IPS DF 4.7 (cell line): Measurements from ENCODE around the gene OCA2.
"Not testable (repeated sequence)": the region's sequence is repeated elsewhere in the genome, so short reads cannot be mapped to it uniquely, and the experiment has no call there.

Experiments used
- DNase-seq: peaks from one replicate; pipeline ENCODE4 v3.0.0-alpha.2; 2013; ENCODE audit warnings: low spot score; ENCODE audit errors: extremely low read depth

Gene OCA2

GRCh38 chr15:27850050-27850449 is 249.1 kb downstream of the OCA2 start:
- no peak for DNase-seq

GRCh38 chr15:27848936-27849335 is 250.2 kb downstream of the OCA2 start:
- not testable (repeated sequence) for DNase-seq

- DNase-seq: no peak
Measured at GRCh38 chr15:27847775-27848710, 251.1 kb downstream of the OCA2 start.

- no peak for DNase-seq
Measured at GRCh38 chr15:27846722-27847395, 252.3 kb downstream of the OCA2 start.

- no peak for DNase-seq
Measured at GRCh38 chr15:27845535-27846369, 253.4 kb downstream of the OCA2 start.

- no peak for DNase-seq
Measured at GRCh38 chr15:27844018-27844666, 255.0 kb downstream of the OCA2 start.

- DNase-seq: no peak
Measured at GRCh38 chr15:27843146-27843545, 256.0 kb downstream of the OCA2 start.

- no peak for DNase-seq
Measured at GRCh38 chr15:27842526-27842925, 256.6 kb downstream of the OCA2 start.

- no peak for DNase-seq
Measured at GRCh38 chr15:27835233-27835939, 263.7 kb downstream of the OCA2 start.

GRCh38 chr15:27834684-27835083 is 264.4 kb downstream of the OCA2 start:
- no peak for DNase-seq

GRCh38 chr15:27833974-27834373 is 265.1 kb downstream of the OCA2 start:
- no peak for DNase-seq

- no peak for DNase-seq
Measured at GRCh38 chr15:27833178-27833577, 265.9 kb downstream of the OCA2 start.

GRCh38 chr15:27832237-27832596 is 266.9 kb downstream of the OCA2 start:
- DNase-seq: no peak

GRCh38 chr15:27831384-27832236 is 267.5 kb downstream of the OCA2 start:
- no peak for DNase-seq

- no peak for DNase-seq
Measured at GRCh38 chr15:27828746-27829145, 270.4 kb downstream of the OCA2 start.

- no peak for DNase-seq
Measured at GRCh38 chr15:27826902-27827714, 272.0 kb downstream of the OCA2 start.

GRCh38 chr15:27826411-27826810 is 272.7 kb downstream of the OCA2 start:
- no peak for DNase-seq

- DNase-seq: no peak
Measured at GRCh38 chr15:27824841-27825422, 274.2 kb downstream of the OCA2 start.
